ENCODE results near the gene SCAMP2.

SCAMP2 gene

DNA sequence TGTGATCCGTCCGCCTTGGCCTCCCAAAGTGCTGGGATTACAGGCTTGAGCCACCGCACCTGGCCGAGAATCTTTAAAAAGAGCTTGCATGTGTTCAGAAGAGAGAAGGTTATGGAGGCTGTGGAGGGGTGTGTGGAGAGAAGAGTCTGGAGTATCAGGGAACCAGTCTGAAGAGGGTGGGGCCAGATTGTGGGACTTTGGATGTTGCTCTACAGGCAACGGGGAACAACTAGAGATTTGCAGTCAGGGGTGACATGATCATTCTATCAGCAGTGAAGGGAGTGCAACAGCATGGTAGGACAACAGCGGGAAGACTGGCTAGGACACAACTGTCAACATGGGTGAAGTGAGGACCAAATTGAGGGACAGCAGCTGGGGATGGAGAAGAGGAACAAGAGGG lies 8.9 kb downstream of the SCAMP2 start:
- no peak overlapping the region for H3K4me2 ChIP-seq (ENCODE audit: low read length)
- TF ChIP-seq CTCF (IDR thresholded peaks at IDR 0.05): no peak
- H3K9me3 ChIP-seq (ENCODE audit: control insufficient read depth, low read length): no peaks in the 10 kb centered on the region
- H3K36me3 ChIP-seq (ENCODE audit: control insufficient read depth, insufficient read depth, low read length): no peaks in the 10 kb centered on the region
- no peak overlapping the region for H3K27ac ChIP-seq
- peaks cover 34% of the 10 kb centered on the region for H3K79me2 ChIP-seq
- no peak overlapping the region for H2AFZ ChIP-seq
- H3K9ac ChIP-seq: no peak overlapping the region
- H3K4me1 ChIP-seq: peaks cover 7% of the 10 kb centered on the region
- H3K4me3 ChIP-seq (ENCODE audit: low read depth, low read length): no peak overlapping the region
- no peaks in the 10 kb centered on the region for H3K27me3 ChIP-seq (ENCODE audit: control insufficient read depth, insufficient read depth, low read length)

GRCh38 chr15:74863239-74864056 lies 9.7 kb downstream of the SCAMP2 start:
- no peak overlapping the region for H3K4me2 ChIP-seq (ENCODE audit: low read length)
- H3K4me3 ChIP-seq (ENCODE audit: low read depth, low read length): no peak overlapping the region
- H3K9ac ChIP-seq: no peak overlapping the region
- H3K36me3 ChIP-seq (ENCODE audit: control insufficient read depth, insufficient read depth, low read length): no peaks in the 10 kb centered on the region
- H3K4me1 ChIP-seq: peaks cover 7% of the 10 kb centered on the region
- H2AFZ ChIP-seq: no peak overlapping the region
- no peak overlapping the region for H3K27ac ChIP-seq
- no peaks in the 10 kb centered on the region for H3K27me3 ChIP-seq (ENCODE audit: control insufficient read depth, insufficient read depth, low read length)
- no peak for TF ChIP-seq CTCF (IDR thresholded peaks at IDR 0.05)
- peaks cover 33% of the 10 kb centered on the region for H3K79me2 ChIP-seq
- H3K9me3 ChIP-seq (ENCODE audit: control insufficient read depth, low read length): no peaks in the 10 kb centered on the region

DNA sequence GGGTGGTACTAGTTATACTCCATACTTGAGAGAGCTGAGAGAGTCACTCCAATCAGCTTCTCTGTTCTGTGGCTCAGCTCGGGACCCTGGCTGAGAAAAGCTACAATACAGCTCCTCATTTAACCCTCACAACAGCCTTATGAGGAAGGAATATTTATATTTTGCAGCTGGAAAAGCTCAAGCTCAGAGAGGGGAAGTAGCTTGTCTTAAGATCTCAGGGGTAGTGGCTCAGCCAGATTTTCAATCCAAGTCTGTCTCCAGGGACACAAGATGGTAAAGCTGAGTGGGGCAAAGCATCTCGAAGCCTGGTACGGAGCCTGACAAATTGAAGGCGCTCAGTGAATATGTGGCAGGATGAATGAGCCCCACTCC lies 14.8 kb downstream of the SCAMP2 start:
- Histone ChIP-seq H3K9me3 (ENCODE audit: control insufficient read depth, low read length) (no peaks in the 10 kb centered on the region), H3K4me2 (ENCODE audit: low read length) (peak overlapping the region; percentile 23), H3K9ac (no peak overlapping the region), H2AFZ (no peak overlapping the region), H3K27me3 (ENCODE audit: control insufficient read depth, insufficient read depth, low read length) (no peaks in the 10 kb centered on the region), H3K4me3 (ENCODE audit: low read depth, low read length) (no peak overlapping the region), H3K79me2 (peaks cover 3% of the 10 kb centered on the region), H3K4me1 (peaks cover 21% of the 10 kb centered on the region), H3K36me3 (ENCODE audit: control insufficient read depth, insufficient read depth, low read length) (no peaks in the 10 kb centered on the region), H3K27ac (peak overlapping the region; percentile 84)
- no peak for TF ChIP-seq CTCF (IDR thresholded peaks at IDR 0.05)

GRCh38 chr15:74857671-74858368 lies 15.3 kb downstream of the SCAMP2 start:
- Histone ChIP-seq H3K4me1 (peaks cover 21% of the 10 kb centered on the region), H2AFZ (no peak overlapping the region), H3K9me3 (ENCODE audit: control insufficient read depth, low read length) (no peaks in the 10 kb centered on the region), H3K27ac (peak overlapping the region; percentile 84), H3K4me3 (ENCODE audit: low read depth, low read length) (no peak overlapping the region), H3K9ac (no peak overlapping the region), H3K36me3 (ENCODE audit: control insufficient read depth, insufficient read depth, low read length) (no peaks in the 10 kb centered on the region), H3K4me2 (ENCODE audit: low read length) (peak overlapping the region; percentile 23), H3K79me2 (peaks cover 3% of the 10 kb centered on the region), H3K27me3 (ENCODE audit: control insufficient read depth, insufficient read depth, low read length) (no peaks in the 10 kb centered on the region)
- no peak for TF ChIP-seq CTCF (IDR thresholded peaks at IDR 0.05)

Measured in parathyroid adenoma (tissue), 2 donors.